Measurements from ENCODE around the gene SPRR2F. TPM values are rescaled to one million over a fixed set of nuclear protein-coding genes. Genes with fewer than 3 reads are reported as not detected.
"Not testable (repeated sequence)": the region's sequence is repeated elsewhere in the genome, so short reads cannot be mapped to it uniquely, and the experiment has no call there.

The SPRR2F gene
- total RNA-seq, 1 experiment from 2014 or later = not detected

GRCh38 chr1:153125536-153125935 lies 12.2 kb upstream of the SPRR2F start:
- Histone ChIP-seq H3K9me3 (ENCODE audit: low read depth, low read length, poor library complexity, severe bottlenecking) (no peaks in the 10 kb centered on the region), H3K4me3 (ENCODE audit: low read depth, low read length, poor library complexity, severe bottlenecking) (no peak overlapping the region), H3K27ac (ENCODE audit: low read depth, low read length, poor library complexity, severe bottlenecking) (no peak overlapping the region), H3K4me1 (ENCODE audit: insufficient read depth, low read length, poor library complexity, severe bottlenecking) (no peaks in the 10 kb centered on the region), H3K27me3 (replicated peaks; ENCODE audit: insufficient read depth, low read depth, low read length, poor library complexity) (peaks cover 27% of the 10 kb centered on the region), H3K36me3 (ENCODE audit: insufficient read depth, low read length, poor library complexity, severe bottlenecking) (no peaks in the 10 kb centered on the region)
- no peak for DNase-seq (ENCODE audit: low spot score)
- no TSS peak for BruUV-seq (replicated peaks)
- ChIA-PET POLR2A (ENCODE audit: low non-redundant PET) (no interaction called here), CTCF (no interaction called here)
- intact Hi-C loops (cut with micrococcal nuclease; ENCODE audit: unreplicated experiment) = no loop called here
- TF ChIP-seq EZH2 (IDR thresholded peaks at IDR 0.05; ENCODE audit: borderline replicate concordance, low read depth, low read length, poor library complexity, severe bottlenecking) (no peak), CTCF (conservative IDR thresholded peaks at IDR 0.05; ENCODE audit: low read depth, low read length) (no peak)

GRCh38 chr1:153123793-153124192 lies 10.5 kb upstream of the SPRR2F start:
- POLR2A ChIA-PET (ENCODE audit: low non-redundant PET); DNase-seq (ENCODE audit: low spot score); BruUV-seq (replicated peaks); H3K27ac ChIP-seq (ENCODE audit: low read depth, low read length, poor library complexity, severe bottlenecking); H3K4me3 ChIP-seq (ENCODE audit: low read depth, low read length, poor library complexity, severe bottlenecking); intact Hi-C loops (cut with micrococcal nuclease; ENCODE audit: unreplicated experiment); H3K9me3 ChIP-seq (ENCODE audit: low read depth, low read length, poor library complexity, severe bottlenecking); CTCF ChIA-PET; H3K36me3 ChIP-seq (ENCODE audit: insufficient read depth, low read length, poor library complexity, severe bottlenecking); H3K4me1 ChIP-seq (ENCODE audit: insufficient read depth, low read length, poor library complexity, severe bottlenecking): not testable (repeated sequence)
- peaks cover 36% of the 10 kb centered on the region for H3K27me3 ChIP-seq (replicated peaks; ENCODE audit: insufficient read depth, low read depth, low read length, poor library complexity)

GRCh38 chr1:153122831-153123421 lies 9.6 kb upstream of the SPRR2F start:
- DNase-seq (ENCODE audit: low spot score) = peak; percentile 3
- BruUV-seq (replicated peaks) = no TSS peak
- H3K27me3 ChIP-seq (replicated peaks; ENCODE audit: insufficient read depth, low read depth, low read length, poor library complexity) = peaks cover 44% of the 10 kb centered on the region
- no peak for TF ChIP-seq CTCF (conservative IDR thresholded peaks at IDR 0.05; ENCODE audit: low read depth, low read length)
- no peak for TF ChIP-seq EZH2 (IDR thresholded peaks at IDR 0.05; ENCODE audit: borderline replicate concordance, low read depth, low read length, poor library complexity, severe bottlenecking)
- CTCF ChIA-PET = no interaction called here
- H3K27ac ChIP-seq (ENCODE audit: low read depth, low read length, poor library complexity, severe bottlenecking) = no peak overlapping the region
- H3K36me3 ChIP-seq (ENCODE audit: insufficient read depth, low read length, poor library complexity, severe bottlenecking) = no peaks in the 10 kb centered on the region
- no peaks in the 10 kb centered on the region for H3K4me1 ChIP-seq (ENCODE audit: insufficient read depth, low read length, poor library complexity, severe bottlenecking)
- H3K4me3 ChIP-seq (ENCODE audit: low read depth, low read length, poor library complexity, severe bottlenecking) = no peak overlapping the region
- POLR2A ChIA-PET (ENCODE audit: low non-redundant PET) = no interaction called here
- intact Hi-C loops (cut with micrococcal nuclease; ENCODE audit: unreplicated experiment) = no loop called here
- no peaks in the 10 kb centered on the region for H3K9me3 ChIP-seq (ENCODE audit: low read depth, low read length, poor library complexity, severe bottlenecking)

- Histone ChIP-seq H3K4me3 (ENCODE audit: low read depth, low read length, poor library complexity, severe bottlenecking) (no peak overlapping the region), H3K27me3 (replicated peaks; ENCODE audit: insufficient read depth, low read depth, low read length, poor library complexity) (peaks cover 38% of the 10 kb centered on the region), H3K36me3 (ENCODE audit: insufficient read depth, low read length, poor library complexity, severe bottlenecking) (no peaks in the 10 kb centered on the region), H3K4me1 (ENCODE audit: insufficient read depth, low read length, poor library complexity, severe bottlenecking) (no peaks in the 10 kb centered on the region), H3K27ac (ENCODE audit: low read depth, low read length, poor library complexity, severe bottlenecking) (no peak overlapping the region), H3K9me3 (ENCODE audit: low read depth, low read length, poor library complexity, severe bottlenecking) (no peaks in the 10 kb centered on the region)
- CTCF ChIA-PET = no interaction called here
- TF ChIP-seq EZH2 (IDR thresholded peaks at IDR 0.05; ENCODE audit: borderline replicate concordance, low read depth, low read length, poor library complexity, severe bottlenecking) = no peak
- no peak for TF ChIP-seq CTCF (conservative IDR thresholded peaks at IDR 0.05; ENCODE audit: low read depth, low read length)
- DNase-seq (ENCODE audit: low spot score) = no peak
- POLR2A ChIA-PET (ENCODE audit: low non-redundant PET) = no interaction called here
- intact Hi-C loops (cut with micrococcal nuclease; ENCODE audit: unreplicated experiment) = no loop called here
- BruUV-seq (replicated peaks) = no TSS peak
Observed at GRCh38 chr1:153120945-153121344, 7.6 kb upstream of the SPRR2F start.
